Peyer's patch (tissue), 4 donors: ENCODE data around the gene FAM47A. TPM values are rescaled to one million over a fixed set of nuclear protein-coding genes. Genes with fewer than 3 reads are reported as not detected.

ENCODE experiments used
- DNase-seq, 3 donors: peaks; one replicate each; pipeline ENCODE4 v3.0.0-alpha.2; 2017 to 2019
- H3K27ac ChIP-seq, 4 donors: fragments of 200-600 bp; sonication (generic); one replicate each; pipeline ENCODE4 v1.5.1; 2016 to 2019
- H3K27me3 ChIP-seq, 2 donors: fragments of 200-600 bp; sonication (generic); one replicate each; pipeline ENCODE4 v1.5.1; 2019
- H3K36me3 ChIP-seq, 3 donors: fragments of 200-600 bp; sonication (generic); one replicate each; pipeline ENCODE4 v1.5.1; 2016 to 2019
- H3K4me1 ChIP-seq, 4 donors: fragments of 200-600 bp; sonication (generic); one replicate each; pipeline ENCODE4 v1.5.1; 2016 to 2019
- H3K4me3 ChIP-seq, 4 donors: fragments of 200-600 bp; sonication (generic); 1 replicate in 3 of 4; 2 replicates in 1 of 4; pipeline ENCODE4 v1.5.1; 2016 to 2019; ENCODE audit warnings: mild to moderate bottlenecking in 1 of 4
- H3K9me3 ChIP-seq, 4 donors: fragments of 200-600 bp; sonication (generic); one replicate each; pipeline ENCODE4 v1.5.1; 2016 to 2019; ENCODE audit warnings: mild to moderate bottlenecking in 1 of 4
- CTCF ChIP-seq, 6 experiments: fragments of 450-650 bp in 4 of 6; fragments of 200-600 bp in 2 of 6; sonication (generic) in 1 of 6; IDR thresholded peaks; one replicate each; pipeline ENCODE4 v1.5.1; 2017 to 2019; ENCODE audit warnings: antibody characterized with exemption in 6 of 6, mild to moderate bottlenecking in 3 of 6, moderate library complexity in 1 of 6
- POLR2A ChIP-seq, 2 donors: fragments of 450-650 bp; IDR thresholded peaks; one replicate each; pipeline ENCODE4 v1.5.1; 2017; ENCODE audit warnings: antibody characterized with exemption in 2 of 2, mild to moderate bottlenecking in 2 of 2, moderate library complexity in 2 of 2
- total RNA-seq, 4 donors: library from RNA; depleted of rRNA; stranded (reverse); fragments of >200 nt; gene quantifications; one replicate each; pipeline ENCODE4 v1.1.0, GENCODE V29; 2016

FAM47A gene
- not detected for total RNA-seq

- Histone ChIP-seq H3K4me1 (no peaks in the 10 kb centered on the region), H3K27ac (no peak within 1 kb of the TSS), H3K4me3 (no peak within 1 kb of the TSS), H3K27me3 (no peaks in the 10 kb centered on the region), H3K9me3 (no peaks in the 10 kb centered on the region), H3K36me3 (no peaks in the 10 kb centered on the region)
- TF ChIP-seq CTCF (IDR thresholded peaks at IDR 0.05) (no peak), POLR2A (IDR thresholded peaks at IDR 0.05) (no peak)
- no peak for DNase-seq
Measured at GRCh38 chrX:34132028-34132427, at the start of gene FAM47A. Gene FAM47A (minus strand): TSS chrX:34132314. CDS start chrX:34132278, 36 bp downstream.

- TF ChIP-seq CTCF (IDR thresholded peaks at IDR 0.05) (no peak), POLR2A (IDR thresholded peaks at IDR 0.05) (no peak)
Measured at GRCh38 chrX:34147345-34147744, 15.2 kb upstream of the FAM47A start.

GRCh38 chrX:34146906-34147305 lies 14.8 kb upstream of the FAM47A start:
- no peaks in the 10 kb centered on the region for H3K36me3 ChIP-seq
- DNase-seq = no peak
- no peak overlapping the region for H3K27ac ChIP-seq
- TF ChIP-seq POLR2A (IDR thresholded peaks at IDR 0.05) (no peak), CTCF (IDR thresholded peaks at IDR 0.05) (no peak)
- no peaks in the 10 kb centered on the region for H3K9me3 ChIP-seq
- H3K27me3 ChIP-seq = no peaks in the 10 kb centered on the region
- no peak overlapping the region for H3K4me3 ChIP-seq
- H3K4me1 ChIP-seq = no peaks in the 10 kb centered on the region

More at GRCh38 chrX:34147345-34147744, 15.2 kb upstream of the FAM47A start:
- no peaks in the 10 kb centered on the region for H3K36me3 ChIP-seq
- H3K27ac ChIP-seq = no peak overlapping the region
- no peak for DNase-seq
- H3K4me3 ChIP-seq = no peak overlapping the region
- no peaks in the 10 kb centered on the region for H3K9me3 ChIP-seq
- H3K4me1 ChIP-seq = no peaks in the 10 kb centered on the region
- no peaks in the 10 kb centered on the region for H3K27me3 ChIP-seq

- Histone ChIP-seq H3K9me3 (no peaks in the 10 kb centered on the region), H3K27me3 (no peaks in the 10 kb centered on the region), H3K36me3 (no peaks in the 10 kb centered on the region), H3K4me3 (no peak overlapping the region), H3K27ac (no peak overlapping the region), H3K4me1 (no peaks in the 10 kb centered on the region)
- TF ChIP-seq CTCF (IDR thresholded peaks at IDR 0.05) = no peak
- no peak for TF ChIP-seq POLR2A (IDR thresholded peaks at IDR 0.05)
- DNase-seq = no peak
Measured at GRCh38 chrX:34144246-34144645, 12.1 kb upstream of the FAM47A start.

GRCh38 chrX:34140816-34141215 lies 8.7 kb upstream of the FAM47A start:
- no peak overlapping the region for H3K4me3 ChIP-seq
- H3K4me1 ChIP-seq = no peaks in the 10 kb centered on the region
- TF ChIP-seq CTCF (IDR thresholded peaks at IDR 0.05) = no peak
- no peak overlapping the region for H3K27ac ChIP-seq
- no peaks in the 10 kb centered on the region for H3K27me3 ChIP-seq
- no peaks in the 10 kb centered on the region for H3K36me3 ChIP-seq
- no peaks in the 10 kb centered on the region for H3K9me3 ChIP-seq
- no peak for DNase-seq
